ENCODE data around the gene TRPC4AP. TPM values are rescaled to one million over a fixed set of nuclear protein-coding genes. Genes with fewer than 3 reads are reported as not detected.

TRPC4AP gene
- total RNA-seq, 1 experiment from 2014 or later, result 48.6 TPM

GRCh38 chr20:34967421-34967820 lies 125.2 kb downstream of the TRPC4AP start:
- CTCF ChIA-PET, result no interaction called here

More at GRCh38 chr20:34967421-34967820, 125.2 kb downstream of the TRPC4AP start:
- Histone ChIP-seq H3K4me3 (replicated peaks in 1 of 2; ENCODE audit: low read depth in 1 of 2, low read length in 2 of 2) (no peak overlapping the region), H2AFZ (ENCODE audit: low read depth, low read length, poor library complexity, severe bottlenecking) (no peak overlapping the region), H3K9me3 (ENCODE audit: control insufficient read depth in 1 of 2, insufficient read depth in 1 of 2, low read depth in 1 of 2, low read length in 2 of 2) (no peaks in the 10 kb centered on the region), H3K27me3 (ENCODE audit: insufficient read depth, low read length) (no peaks in the 10 kb centered on the region), H3K36me3 (ENCODE audit: control insufficient read depth in 1 of 2, insufficient read depth in 2 of 2, low read length in 2 of 2) (no peaks in the 10 kb centered on the region), H3K4me2 (ENCODE audit: low read length) (no peak overlapping the region), H4K20me1 (ENCODE audit: insufficient read depth) (no peaks in the 10 kb centered on the region), H3K79me2 (ENCODE audit: insufficient read depth, low read length) (no peaks in the 10 kb centered on the region), H3K9me2 (ENCODE audit: insufficient read depth) (no peaks in the 10 kb centered on the region), H3K4me1 (ENCODE audit: control insufficient read depth in 1 of 2, insufficient read depth in 2 of 2, low read length in 2 of 2) (no peaks in the 10 kb centered on the region), H3K9ac (ENCODE audit: low read length) (no peak overlapping the region), H3K27ac (ENCODE audit: low read depth, low read length) (no peak overlapping the region)
- no peak for ATAC-seq
- BruUV-seq (replicated peaks), result no TSS peak
- intact Hi-C loops (cut with micrococcal nuclease), result no loop called here
- ChIA-PET POLR2A (no interaction called here), RAD21 (ENCODE audit: low non-redundant PET in 1 of 2, low total read pairs in 2 of 2, uncharacterized antibody in 2 of 2, unreplicated experiment in 2 of 2) (no interaction called here)
- TF ChIP-seq TCF7L2 (IDR thresholded peaks at IDR 0.05; ENCODE audit: borderline replicate concordance, extremely low read depth, insufficient read depth, insufficient read length), result no peak
- no peak for TF ChIP-seq JUND (IDR thresholded peaks at IDR 0.05)
- TF ChIP-seq CTCF (IDR thresholded peaks at IDR 0.05 in 2 of 3, conservative IDR thresholded peaks at IDR 0.05 in 1 of 3; ENCODE audit: borderline replicate concordance in 1 of 3, insufficient read depth in 1 of 3, low read depth in 2 of 3, low read length in 2 of 3), result no peak
- TF ChIP-seq ELF1 (IDR thresholded peaks at IDR 0.05; ENCODE audit: borderline replicate concordance, low read depth), result no peak
- TF ChIP-seq ZBTB33 (IDR thresholded peaks at IDR 0.05; ENCODE audit: extremely low read depth, insufficient replicate concordance, low read length), result no peak
- TF ChIP-seq SIN3A (IDR thresholded peaks at IDR 0.05; ENCODE audit: low read depth), result no peak
- no peak for TF ChIP-seq EZH2 (IDR thresholded peaks at IDR 0.05)
- TF ChIP-seq REST (IDR thresholded peaks at IDR 0.05; ENCODE audit: low read depth), result no peak
- no peak for TF ChIP-seq FOSL1 (IDR thresholded peaks at IDR 0.05; ENCODE audit: low read depth)
- TF ChIP-seq YY1 (IDR thresholded peaks at IDR 0.05; ENCODE audit: extremely low read depth, insufficient replicate concordance, low read depth, low read length), result no peak
- no peak for TF ChIP-seq MAX (IDR thresholded peaks at IDR 0.05)
- no peak for TF ChIP-seq EGR1 (IDR thresholded peaks at IDR 0.05; ENCODE audit: low read depth)
- no peak for TF ChIP-seq SRF (IDR thresholded peaks at IDR 0.05; ENCODE audit: low read depth)
- no peak for TF ChIP-seq CEBPB (IDR thresholded peaks at IDR 0.05; ENCODE audit: low read depth)
- no peak for TF ChIP-seq POLR2AphosphoS5 (IDR thresholded peaks at IDR 0.05; ENCODE audit: low read depth, low read length)
- no peak for TF ChIP-seq EZH2phosphoT487 (IDR thresholded peaks at IDR 0.05; ENCODE audit: borderline replicate concordance)
- no peak for TF ChIP-seq ATF3 (IDR thresholded peaks at IDR 0.05)
- no peak for TF ChIP-seq ZFX (IDR thresholded peaks at IDR 0.05)
- TF ChIP-seq RAD21 (IDR thresholded peaks at IDR 0.05; ENCODE audit: low read depth), result no peak
- TF ChIP-seq CBX3 (IDR thresholded peaks at IDR 0.05; ENCODE audit: low read depth), result no peak
- DNase-seq (ENCODE audit: low read depth, low spot score), result no peak
